Loucy (cell line): Measurements from ENCODE around the gene CEL.
A peak's percentile ranks its signal among the peaks of the same experiment; 100 is the strongest.

Source experiments
- H2AFZ ChIP-seq: fragments of 200-600 bp; sonication (generic); 2 replicates; pipeline ENCODE4 v1.6.0; 2016; ENCODE audit warnings: antibody characterized with exemption, mild to moderate bottlenecking, low read length, moderate library complexity
- H3F3A ChIP-seq: fragments of 200-600 bp; 2 replicates; pipeline ENCODE4 v1.6.0; 2016; ENCODE audit warnings: antibody characterized with exemption, low read depth, mild to moderate bottlenecking
- H3K27me3 ChIP-seq: fragments of 200-600 bp; sonication (generic); 2 replicates; pipeline ENCODE4 v1.6.1; 2014; ENCODE audit warnings: low read length, mild to moderate bottlenecking; ENCODE audit not compliant: insufficient read depth, poor library complexity, severe bottlenecking
- H3K36me3 ChIP-seq: fragments of 200-600 bp; sonication (generic); 2 replicates; pipeline ENCODE4 v1.6.1; 2016; ENCODE audit warnings: low read length; ENCODE audit not compliant: insufficient read depth
- H3K4me1 ChIP-seq: fragments of 200-600 bp; sonication (generic); 2 replicates; pipeline ENCODE4 v1.5.1; 2014; ENCODE audit warnings: low read length, mild to moderate bottlenecking; ENCODE audit not compliant: insufficient read depth, poor library complexity, severe bottlenecking
- H3K4me2 ChIP-seq: fragments of 200-600 bp; sonication (generic); 2 replicates; pipeline ENCODE4 v1.6.0; 2014; ENCODE audit warnings: antibody characterized with exemption, low read length, low read depth, mild to moderate bottlenecking; ENCODE audit not compliant: poor library complexity, severe bottlenecking
- H3K4me3 ChIP-seq: fragments of 200-600 bp; sonication (generic); 2 replicates; pipeline ENCODE4 v1.5.1; 2014; ENCODE audit warnings: low read length, mild to moderate bottlenecking, mixed read lengths; ENCODE audit not compliant: poor library complexity, severe bottlenecking
- H3K79me2 ChIP-seq: fragments of 200-600 bp; sonication (generic); 2 replicates; pipeline ENCODE4 v1.6.1; 2014; ENCODE audit warnings: low read length; ENCODE audit not compliant: insufficient read depth
- H3K9ac ChIP-seq: fragments of 200-600 bp; sonication (generic); 2 replicates; pipeline ENCODE4 v1.6.0; 2014; ENCODE audit warnings: mild to moderate bottlenecking, low read depth, low read length, moderate library complexity; ENCODE audit not compliant: poor library complexity, severe bottlenecking
- H3K9me2 ChIP-seq: fragments of 200-600 bp; sonication (generic); replicated peaks from 2 replicates; pipeline ENCODE4 v1.6.1; 2016; ENCODE audit warnings: low read depth, low read length, mixed read lengths
- H3K9me3 ChIP-seq: fragments of 200-600 bp; sonication (generic); 2 replicates; pipeline ENCODE4 v1.6.1; 2014; ENCODE audit warnings: mild to moderate bottlenecking, antibody characterized with exemption, low read length, low read depth; ENCODE audit not compliant: insufficient read depth
- H4K20me1 ChIP-seq: fragments of 200-600 bp; sonication (generic); 2 replicates; pipeline ENCODE4 v1.6.0; 2014; ENCODE audit warnings: antibody characterized with exemption, low read length, mild to moderate bottlenecking; ENCODE audit not compliant: insufficient read depth, poor library complexity, severe bottlenecking
- CTCF ChIP-seq: fragments of 200-600 bp; sonication (generic); conservative IDR thresholded peaks from 2 replicates; pipeline ENCODE4 v1.5.1; 2014; ENCODE audit warnings: mild to moderate bottlenecking, antibody characterized with exemption, low read length
- EZH2phosphoT487 ChIP-seq: fragments of 200-600 bp; IDR thresholded peaks from 2 replicates; pipeline ENCODE4 v1.6.1; 2018; ENCODE audit warnings: antibody characterized with exemption, mild to moderate bottlenecking, moderate library complexity, borderline replicate concordance

Gene CEL

GRCh38 chr9:133046900-133047295 is 14.9 kb upstream of the CEL start:
- no peak overlapping the region for H3K4me3 ChIP-seq
- TF ChIP-seq EZH2phosphoT487 = no peak
- no peak for TF ChIP-seq CTCF
- no peak overlapping the region for H2AFZ ChIP-seq
- H3K9me3 ChIP-seq = no peaks in the 10 kb centered on the region
- H3K9me2 ChIP-seq = no peaks in the 10 kb centered on the region
- no peaks in the 10 kb centered on the region for H3F3A ChIP-seq
- H3K79me2 ChIP-seq = peaks cover 2% of the 10 kb centered on the region; the same call in 1 of the 2 replicates
- H3K36me3 ChIP-seq = peaks cover 91% of the 10 kb centered on the region
- H3K4me1 ChIP-seq = peaks cover 4% of the 10 kb centered on the region
- H3K27me3 ChIP-seq = no peaks in the 10 kb centered on the region
- peaks cover 9% of the 10 kb centered on the region for H4K20me1 ChIP-seq
- no peak overlapping the region for H3K4me2 ChIP-seq
- H3K9ac ChIP-seq = no peak overlapping the region

- Histone ChIP-seq H3K27me3 (no peaks in the 10 kb centered on the region), H3K9me3 (no peaks in the 10 kb centered on the region), H3K4me1 (peaks cover 4% of the 10 kb centered on the region), H3F3A (no peaks in the 10 kb centered on the region), H3K4me2 (no peak overlapping the region), H3K9ac (no peak overlapping the region), H2AFZ (no peak overlapping the region), H3K9me2 (no peaks in the 10 kb centered on the region), H3K79me2 (no peaks in the 10 kb centered on the region; the same call in 1 of the 2 replicates), H3K4me3 (no peak overlapping the region), H4K20me1 (peaks cover 2% of the 10 kb centered on the region), H3K36me3 (peaks cover 87% of the 10 kb centered on the region)
- peak; percentile 70 for TF ChIP-seq CTCF
- no peak for TF ChIP-seq EZH2phosphoT487
Observed at GRCh38 chr9:133048595-133048994, 13.2 kb upstream of the CEL start.

DNA sequence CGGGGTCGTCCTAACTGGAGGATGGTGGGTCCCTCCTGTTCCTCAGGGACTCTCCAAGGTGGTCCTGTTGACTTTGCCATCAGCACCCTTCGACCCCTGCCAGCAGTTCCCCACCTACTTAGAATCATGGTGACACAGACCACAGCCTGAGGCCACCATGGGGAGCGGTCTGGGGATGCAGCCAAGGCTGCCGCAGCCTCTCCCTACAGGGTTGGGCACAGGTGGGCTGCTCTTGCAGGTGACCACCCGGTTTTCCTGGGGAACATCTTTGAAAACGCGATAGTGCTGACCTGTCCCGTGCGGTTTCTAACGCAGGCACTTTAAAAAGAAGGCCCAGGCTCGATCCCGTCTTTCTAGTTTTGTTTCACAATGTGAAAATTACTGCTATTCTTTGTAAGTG is 12.7 kb upstream of the CEL start:
- Histone ChIP-seq H4K20me1 (peaks cover 2% of the 10 kb centered on the region), H3K4me3 (no peak overlapping the region), H3K9me2 (no peaks in the 10 kb centered on the region), H3F3A (no peaks in the 10 kb centered on the region), H3K27me3 (no peaks in the 10 kb centered on the region), H3K36me3 (peaks cover 87% of the 10 kb centered on the region), H3K9ac (no peak overlapping the region), H3K4me2 (no peak overlapping the region), H3K9me3 (no peaks in the 10 kb centered on the region), H3K4me1 (peaks cover 4% of the 10 kb centered on the region), H3K79me2 (no peaks in the 10 kb centered on the region; the same call in 1 of the 2 replicates), H2AFZ (no peak overlapping the region)
- no peak for TF ChIP-seq EZH2phosphoT487
- no peak for TF ChIP-seq CTCF
